Measurements from ENCODE around the gene TTLL11. TPM values are rescaled to one million over a fixed set of nuclear protein-coding genes. Genes with fewer than 3 reads are reported as not detected.

TTLL11 gene, protein sequence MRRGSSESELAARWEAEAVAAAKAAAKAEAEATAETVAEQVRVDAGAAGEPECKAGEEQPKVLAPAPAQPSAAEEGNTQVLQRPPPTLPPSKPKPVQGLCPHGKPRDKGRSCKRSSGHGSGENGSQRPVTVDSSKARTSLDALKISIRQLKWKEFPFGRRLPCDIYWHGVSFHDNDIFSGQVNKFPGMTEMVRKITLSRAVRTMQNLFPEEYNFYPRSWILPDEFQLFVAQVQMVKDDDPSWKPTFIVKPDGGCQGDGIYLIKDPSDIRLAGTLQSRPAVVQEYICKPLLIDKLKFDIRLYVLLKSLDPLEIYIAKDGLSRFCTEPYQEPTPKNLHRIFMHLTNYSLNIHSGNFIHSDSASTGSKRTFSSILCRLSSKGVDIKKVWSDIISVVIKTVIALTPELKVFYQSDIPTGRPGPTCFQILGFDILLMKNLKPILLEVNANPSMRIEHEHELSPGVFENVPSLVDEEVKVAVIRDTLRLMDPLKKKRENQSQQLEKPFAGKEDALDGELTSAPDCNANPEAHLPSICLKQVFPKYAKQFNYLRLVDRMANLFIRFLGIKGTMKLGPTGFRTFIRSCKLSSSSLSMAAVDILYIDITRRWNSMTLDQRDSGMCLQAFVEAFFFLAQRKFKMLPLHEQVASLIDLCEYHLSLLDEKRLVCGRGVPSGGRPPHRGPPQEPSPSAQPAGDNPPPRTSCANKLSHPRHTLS
- total RNA-seq (1 to 10 TPM; 4.6 to 7.5 (median 6.0) TPM), polyA plus RNA-seq (1 to 10 TPM; 3.4 to 3.8 TPM)

- intact Hi-C loops (cut with DNase I), result no loop called here
- ATAC-seq (peak; percentile 90 to 95 (median 94)), FAIRE-seq (no peak), DNase-seq (peak; percentile 95 to 99 (median 97))
- WGBS, 2 donors, result 0 to 1% methylated on average over 90 to 98 of the region's 98 CpGs
- Histone ChIP-seq H3K4me1 (peaks cover 17 to 38% (median 25%) of the 10 kb centered on the region in 3 donors), H3K36me3 (no peaks in the 10 kb centered on the region), H3K27me3 (no peaks in the 10 kb centered on the region), H3K27ac (peak within 1 kb of the TSS; percentile 61 to 76 (median 68)), H3K9me3 (no peaks in the 10 kb centered on the region), H3K4me3 (peak within 1 kb of the TSS; percentile 77 to 97 (median 88))
- TF ChIP-seq, protein P1, sequence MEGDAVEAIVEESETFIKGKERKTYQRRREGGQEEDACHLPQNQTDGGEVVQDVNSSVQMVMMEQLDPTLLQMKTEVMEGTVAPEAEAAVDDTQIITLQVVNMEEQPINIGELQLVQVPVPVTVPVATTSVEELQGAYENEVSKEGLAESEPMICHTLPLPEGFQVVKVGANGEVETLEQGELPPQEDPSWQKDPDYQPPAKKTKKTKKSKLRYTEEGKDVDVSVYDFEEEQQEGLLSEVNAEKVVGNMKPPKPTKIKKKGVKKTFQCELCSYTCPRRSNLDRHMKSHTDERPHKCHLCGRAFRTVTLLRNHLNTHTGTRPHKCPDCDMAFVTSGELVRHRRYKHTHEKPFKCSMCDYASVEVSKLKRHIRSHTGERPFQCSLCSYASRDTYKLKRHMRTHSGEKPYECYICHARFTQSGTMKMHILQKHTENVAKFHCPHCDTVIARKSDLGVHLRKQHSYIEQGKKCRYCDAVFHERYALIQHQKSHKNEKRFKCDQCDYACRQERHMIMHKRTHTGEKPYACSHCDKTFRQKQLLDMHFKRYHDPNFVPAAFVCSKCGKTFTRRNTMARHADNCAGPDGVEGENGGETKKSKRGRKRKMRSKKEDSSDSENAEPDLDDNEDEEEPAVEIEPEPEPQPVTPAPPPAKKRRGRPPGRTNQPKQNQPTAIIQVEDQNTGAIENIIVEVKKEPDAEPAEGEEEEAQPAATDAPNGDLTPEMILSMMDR (IDR thresholded peaks at IDR 0.05), result no peak
These were observed at the start of gene TTLL11 for GRCh38 chr9:122092611-122093506. TTLL11 (minus strand) TSS chr9:122093308; CDS start chr9:122093148, 160 bp downstream.

DNA sequence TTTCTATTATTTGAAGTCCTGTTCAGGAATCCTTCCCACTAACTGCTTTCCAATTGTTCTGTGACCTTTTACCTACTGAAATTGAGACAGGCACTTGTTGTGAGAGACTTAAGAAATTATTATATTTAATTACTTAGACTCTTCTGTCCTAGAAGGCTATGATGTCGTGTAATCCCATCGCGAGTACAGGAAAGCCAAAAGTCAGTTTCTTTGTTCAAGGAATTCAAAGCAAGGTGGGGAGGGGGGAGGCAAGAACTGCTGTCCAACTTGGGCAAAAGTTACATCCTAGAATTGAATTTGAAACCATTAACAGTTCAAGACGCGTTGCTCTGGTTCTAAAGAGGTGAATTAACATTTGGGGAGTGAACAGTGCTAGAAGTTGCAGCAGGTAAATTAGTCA is 48.6 kb upstream of the TTLL11 start:
- Histone ChIP-seq H3K27me3 (no peaks in the 10 kb centered on the region), H3K4me1 (no peaks in the 10 kb centered on the region), H3K4me3 (no peak overlapping the region), H3K36me3 (peaks cover 0 to 25% (median 0%) of the 10 kb centered on the region in 3 donors), H3K27ac (no peak overlapping the region), H3K9me3 (no peaks in the 10 kb centered on the region)
- intact Hi-C loops (cut with DNase I), result no loop called here
- DNase-seq, result no peak
- TF ChIP-seq, protein P1 (IDR thresholded peaks at IDR 0.05), result no peak
- no peak for ATAC-seq
- 92 to 93% methylated on average over 5 of the region's 5 CpGs for WGBS, 2 donors
- no peak for FAIRE-seq

- no peak overlapping the region for H3K27ac ChIP-seq
- intact Hi-C loops (cut with DNase I), result no loop called here
- FAIRE-seq (no peak), DNase-seq (no peak), ATAC-seq (no peak)
- WGBS, 2 donors, result 59 to 61% methylated on average over 8 of the region's 8 CpGs
- H3K4me3 ChIP-seq, result no peak overlapping the region
- TF ChIP-seq, protein P1 (IDR thresholded peaks at IDR 0.05), result no peak
- H3K9me3 ChIP-seq, result no peaks in the 10 kb centered on the region
- H3K27me3 ChIP-seq, result no peaks in the 10 kb centered on the region
- H3K4me1 ChIP-seq, result no peaks in the 10 kb centered on the region
- H3K36me3 ChIP-seq, result peaks cover 0 to 25% (median 0%) of the 10 kb centered on the region in 3 donors
These were observed 47.5 kb upstream of the TTLL11 start for GRCh38 chr9:122140368-122141193.

GRCh38 chr9:122138560-122139268 is 45.6 kb upstream of the TTLL11 start:
- Histone ChIP-seq H3K27me3 (no peaks in the 10 kb centered on the region), H3K4me3 (no peak overlapping the region), H3K9me3 (no peaks in the 10 kb centered on the region), H3K36me3 (peaks cover 0 to 20% (median 0%) of the 10 kb centered on the region in 3 donors), H3K4me1 (no peaks in the 10 kb centered on the region), H3K27ac (no peak overlapping the region)
- intact Hi-C loops (cut with DNase I), result no loop called here
- ATAC-seq (no peak), DNase-seq (no peak), FAIRE-seq (no peak)
- 79 to 82% methylated on average over 10 of the region's 10 CpGs for WGBS, 2 donors
- TF ChIP-seq, protein P1 (IDR thresholded peaks at IDR 0.05), result no peak

Data from pancreas (tissue), 10 donors.